Adipose tissue (tissue), 3 donors: Measurements from ENCODE around the gene B3GNT7. TPM values are rescaled to one million over a fixed set of nuclear protein-coding genes. Genes with fewer than 3 reads are reported as not detected.
"Not testable (repeated sequence)": the region's sequence is repeated elsewhere in the genome, so short reads cannot be mapped to it uniquely, and the experiment has no call there.

Experiments used
- H3K27ac ChIP-seq: one replicate; pipeline ENCODE4 v1.5.1; 2013; ENCODE audit warnings: low read depth, low read length
- WGBS, 3 donors: extraction: QIAGEN DNeasy Blood & Tissue Kit; methylation state at CpG; one replicate each; pipeline ENCODE4 v1.1.7; 2013; 5-methylcytosine and 5-hydroxymethylcytosine counted together
- polyA plus RNA-seq, 3 donors: library from polyadenylated mRNA; stranded (reverse); fragments of 200-250 nt; gene quantifications; one replicate each; pipeline ENCODE4 v1.2.3, GENCODE V29; 2013
- donor health status: healthy with polysubstance abuse.
- donor health status: Bipolar disorder and iron deficiency.
- donor health status: healthy.

B3GNT7 gene
- polyA plus RNA-seq, 3 donors = 1.1 to 4.5 (median 3.3) TPM

DNA sequence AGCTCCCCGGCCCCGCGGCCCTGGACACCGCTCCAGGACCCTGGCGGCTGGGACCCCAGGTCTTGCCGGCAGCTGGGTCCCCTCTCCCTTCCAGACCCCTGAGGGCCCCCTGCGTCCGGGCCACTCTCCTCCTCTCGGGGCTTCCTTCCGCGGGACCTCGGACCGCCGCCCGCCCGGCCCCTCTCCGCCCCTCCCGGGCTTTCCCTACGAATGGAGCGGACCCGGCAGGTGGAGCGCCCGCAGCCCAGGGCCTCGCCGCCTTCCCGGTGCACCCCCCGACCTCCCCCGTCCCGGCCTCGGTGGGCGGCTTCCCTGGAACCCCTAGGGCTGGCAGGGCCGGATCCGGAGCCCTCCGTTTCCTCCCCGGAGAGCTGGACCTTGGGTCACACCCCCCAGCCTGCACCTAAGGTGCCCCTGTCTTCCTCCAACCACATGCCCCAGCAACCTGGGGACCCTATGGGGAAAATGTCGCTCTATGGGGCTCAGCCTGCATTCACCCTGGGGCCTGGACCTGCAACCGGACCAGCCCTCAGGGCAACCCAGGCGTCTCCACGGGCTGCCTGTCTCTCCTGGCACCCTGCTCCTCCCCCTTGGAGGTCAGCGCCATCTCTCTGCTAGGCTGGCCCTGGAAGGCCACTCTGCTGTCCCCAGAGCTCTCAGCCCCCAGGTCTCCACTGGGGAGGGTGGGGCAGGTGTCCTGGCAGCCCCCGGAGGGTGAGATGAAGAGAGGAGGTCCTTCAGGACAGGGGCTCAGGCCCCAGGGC, 730 bp downstream of the B3GNT7 start:
- no peak overlapping the region for H3K27ac ChIP-seq
- WGBS, 3 donors = 11 to 18% (median 13%) methylated on average over 28 to 41 of the region's 41 CpGs

DNA sequence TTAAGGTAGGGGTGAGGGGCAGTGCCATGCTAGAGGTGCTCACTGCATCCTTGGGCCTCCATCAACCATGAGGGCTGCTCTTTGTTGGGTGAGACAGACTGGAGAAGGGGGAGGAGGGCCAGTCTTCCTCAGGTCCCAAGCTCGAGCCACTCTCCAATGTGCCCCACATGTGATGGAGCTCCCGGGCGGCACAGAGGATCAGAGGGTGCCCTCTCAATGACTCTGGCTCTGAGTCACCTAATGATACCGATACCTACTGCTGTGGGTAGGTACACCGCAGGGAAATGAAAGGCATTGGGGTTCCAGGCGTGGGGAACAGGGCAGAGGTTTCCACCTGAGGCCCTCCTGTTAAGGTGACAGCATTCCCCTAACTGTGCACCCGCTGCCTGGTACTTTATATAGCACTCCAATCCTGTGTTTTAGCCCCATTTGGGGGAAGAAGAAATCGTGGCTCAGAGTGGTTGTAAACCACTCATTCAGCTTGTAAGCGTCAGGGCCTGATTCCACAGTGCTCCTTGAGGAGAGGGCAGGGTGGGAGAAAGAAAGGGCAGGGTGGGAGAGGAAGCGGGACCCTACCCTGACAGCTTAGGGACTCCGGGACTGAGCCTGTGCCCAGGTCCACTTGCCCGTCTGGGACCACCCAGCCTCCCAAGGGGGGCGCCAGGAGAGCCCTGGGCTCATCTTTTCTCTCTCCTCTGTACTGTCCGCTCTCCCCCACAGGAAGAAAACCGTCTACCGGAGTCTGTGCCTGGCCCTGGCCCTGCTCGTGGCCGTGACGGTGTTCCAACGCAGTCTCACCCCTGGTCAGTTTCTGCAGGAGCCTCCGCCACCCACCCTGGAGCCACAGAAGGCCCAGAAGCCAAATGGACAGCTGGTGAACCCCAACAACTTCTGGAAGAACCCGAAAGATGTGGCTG, 1.8 kb downstream of the B3GNT7 start:
- no peak overlapping the region for H3K27ac ChIP-seq

DNA sequence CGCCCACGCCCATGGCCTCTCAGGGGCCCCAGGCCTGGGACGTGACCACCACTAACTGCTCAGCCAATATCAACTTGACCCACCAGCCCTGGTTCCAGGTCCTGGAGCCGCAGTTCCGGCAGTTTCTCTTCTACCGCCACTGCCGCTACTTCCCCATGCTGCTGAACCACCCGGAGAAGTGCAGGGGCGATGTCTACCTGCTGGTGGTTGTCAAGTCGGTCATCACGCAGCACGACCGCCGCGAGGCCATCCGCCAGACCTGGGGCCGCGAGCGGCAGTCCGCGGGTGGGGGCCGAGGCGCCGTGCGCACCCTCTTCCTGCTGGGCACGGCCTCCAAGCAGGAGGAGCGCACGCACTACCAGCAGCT, 2.4 kb downstream of the B3GNT7 start:
- WGBS, 3 donors = 96 to 98% (median 96%) methylated on average over 28 of the region's 28 CpGs
- no peak overlapping the region for H3K27ac ChIP-seq

More for the DNA sequence above, 1.8 kb downstream of the B3GNT7 start:
- WGBS, 3 donors = 88 to 91% (median 89%) methylated on average over 21 to 22 of the region's 22 CpGs

DNA sequence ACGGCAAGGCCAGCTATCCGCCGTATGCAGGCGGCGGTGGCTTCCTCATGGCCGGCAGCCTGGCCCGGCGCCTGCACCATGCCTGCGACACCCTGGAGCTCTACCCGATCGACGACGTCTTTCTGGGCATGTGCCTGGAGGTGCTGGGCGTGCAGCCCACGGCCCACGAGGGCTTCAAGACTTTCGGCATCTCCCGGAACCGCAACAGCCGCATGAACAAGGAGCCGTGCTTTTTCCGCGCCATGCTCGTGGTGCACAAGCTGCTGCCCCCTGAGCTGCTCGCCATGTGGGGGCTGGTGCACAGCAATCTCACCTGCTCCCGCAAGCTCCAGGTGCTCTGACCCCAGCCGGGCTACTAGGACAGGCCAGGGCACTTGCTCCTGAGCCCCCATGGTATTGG, 3.1 kb downstream of the B3GNT7 start:
- no peak overlapping the region for H3K27ac ChIP-seq
- WGBS, 3 donors = 94 to 95% (median 95%) methylated on average over 25 to 27 of the region's 27 CpGs

DNA sequence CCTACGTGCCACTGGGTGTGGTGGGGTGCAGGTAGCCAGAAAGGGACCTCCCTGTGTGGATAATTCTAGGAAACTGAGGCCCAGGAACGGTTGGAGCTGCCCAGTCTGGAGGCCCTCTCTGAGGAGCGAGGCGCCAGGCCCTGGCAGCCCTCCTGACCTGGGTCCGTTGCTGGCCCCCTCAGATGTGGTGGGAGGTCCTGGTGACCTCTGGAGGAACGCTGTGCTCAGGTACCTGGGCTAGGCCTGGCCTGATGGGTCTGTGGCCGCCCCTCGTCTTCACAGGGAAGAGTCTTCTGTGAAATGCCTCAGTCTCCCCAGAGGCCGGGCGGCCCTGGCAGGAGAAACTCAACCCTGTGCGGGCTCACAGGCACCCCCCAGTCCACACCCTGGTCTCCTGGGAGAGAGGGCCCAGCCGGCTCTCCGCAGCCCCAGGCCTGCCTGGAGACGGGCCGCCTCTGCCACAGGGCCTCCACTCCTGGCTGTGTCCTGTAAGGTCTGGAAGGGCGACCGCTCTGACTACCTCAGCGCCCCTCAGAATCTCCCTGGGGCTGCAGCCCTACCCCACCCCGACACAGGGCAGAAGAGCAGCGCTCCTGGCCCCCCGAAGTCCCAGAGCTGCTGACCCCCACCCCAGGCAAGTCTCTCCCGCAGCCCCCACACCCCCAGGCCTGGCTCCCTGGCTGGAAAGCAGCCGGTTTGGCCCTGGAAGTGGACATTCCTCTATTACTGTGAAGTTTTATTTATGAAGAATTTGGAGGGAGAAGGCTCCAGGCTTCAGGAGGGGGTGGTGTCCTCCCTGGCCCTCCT, 3.7 kb downstream of the B3GNT7 start:
- no peak overlapping the region for H3K27ac ChIP-seq
- 75 to 82% (median 76%) methylated on average over 21 to 23 of the region's 23 CpGs for WGBS, 3 donors

DNA sequence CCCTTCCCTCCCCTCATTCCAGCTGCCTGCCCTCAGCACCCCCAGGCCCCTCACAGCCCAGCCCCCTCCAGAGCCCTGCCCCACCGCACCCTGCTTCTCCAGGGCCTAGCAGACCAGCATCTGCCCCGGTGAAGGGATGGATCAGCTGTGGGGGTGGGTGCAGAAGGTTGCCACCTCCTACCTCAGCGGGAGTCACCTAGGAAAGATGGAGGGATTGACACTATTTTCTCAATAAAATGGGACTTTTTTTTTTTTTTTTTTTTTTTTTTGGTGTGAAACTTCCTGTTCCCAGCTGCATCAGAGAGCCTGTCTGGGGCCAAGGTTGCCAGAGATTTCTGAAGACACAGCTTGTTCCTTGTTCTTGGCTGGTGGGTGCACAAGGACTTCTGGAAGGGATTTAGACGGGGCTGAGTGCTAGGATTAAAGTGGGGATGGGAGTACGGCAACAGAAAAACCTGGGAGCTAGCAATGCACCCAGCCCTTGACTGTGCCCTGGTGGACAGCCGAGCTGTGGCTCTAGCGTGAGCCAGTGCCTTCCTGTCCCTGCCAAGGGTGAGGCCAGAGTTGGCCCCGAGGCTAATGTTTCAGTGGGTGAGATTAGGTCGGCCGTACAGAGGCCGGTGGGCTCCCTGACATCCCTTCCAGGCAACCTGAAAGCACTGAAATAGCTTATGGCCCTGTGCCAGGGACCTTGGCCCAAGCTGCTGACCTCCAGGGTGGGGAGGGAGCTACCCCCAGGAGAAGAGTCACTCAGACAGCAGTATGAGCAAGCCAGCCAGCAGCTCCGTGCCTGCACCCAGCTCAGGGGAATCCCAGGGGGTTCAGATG, 4.6 kb downstream of the B3GNT7 start:
- 21 to 48% (median 43%) methylated on average over 12 of the region's 12 CpGs for WGBS, 3 donors
- no peak overlapping the region for H3K27ac ChIP-seq

DNA sequence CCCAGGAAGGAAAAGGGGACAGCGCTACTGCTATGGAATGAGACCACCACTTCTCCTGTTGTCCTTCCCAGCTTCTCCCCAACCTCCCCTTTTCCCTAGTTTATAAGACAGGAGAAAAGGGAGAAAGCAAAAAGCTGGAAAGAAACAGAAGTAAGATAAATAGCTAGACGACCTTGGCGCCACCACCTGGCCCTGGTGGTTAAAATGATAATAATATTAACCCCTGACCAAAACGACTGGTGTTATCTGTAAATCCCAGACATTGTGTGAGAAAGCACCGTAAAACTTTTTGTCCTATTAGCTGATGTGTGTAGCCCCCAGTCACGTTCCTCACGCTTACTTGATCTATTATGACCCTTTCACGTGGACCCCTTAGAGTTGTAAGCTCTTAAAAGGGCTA, 5.2 kb downstream of the B3GNT7 start:
- not testable (repeated sequence) for H3K27ac ChIP-seq
- 24 to 42% (median 42%) methylated on average over 8 of the region's 8 CpGs for WGBS, 3 donors

DNA sequence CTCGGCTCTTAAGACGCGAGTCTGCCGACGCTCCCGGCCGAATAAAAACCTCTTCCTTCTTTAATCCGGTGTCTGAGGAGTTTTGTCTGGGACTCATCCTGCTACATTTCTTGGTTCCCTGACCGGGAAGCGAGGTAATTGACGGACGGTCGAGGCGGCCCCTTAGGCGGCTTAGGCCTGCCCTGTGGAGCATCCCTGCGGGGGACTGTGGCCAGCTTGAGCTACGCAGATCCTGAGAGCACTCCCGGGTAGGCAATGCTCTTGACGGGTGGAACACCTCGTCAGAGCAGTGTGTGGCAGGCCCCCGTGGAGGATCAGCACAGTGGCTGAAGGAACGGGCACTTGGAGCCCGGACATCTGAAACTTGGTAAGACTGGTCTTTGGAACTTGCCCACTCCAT, 5.6 kb downstream of the B3GNT7 start:
- H3K27ac ChIP-seq = not testable (repeated sequence)
- WGBS, 3 donors = 84 to 91% (median 86%) methylated on average over 23 of the region's 23 CpGs

DNA sequence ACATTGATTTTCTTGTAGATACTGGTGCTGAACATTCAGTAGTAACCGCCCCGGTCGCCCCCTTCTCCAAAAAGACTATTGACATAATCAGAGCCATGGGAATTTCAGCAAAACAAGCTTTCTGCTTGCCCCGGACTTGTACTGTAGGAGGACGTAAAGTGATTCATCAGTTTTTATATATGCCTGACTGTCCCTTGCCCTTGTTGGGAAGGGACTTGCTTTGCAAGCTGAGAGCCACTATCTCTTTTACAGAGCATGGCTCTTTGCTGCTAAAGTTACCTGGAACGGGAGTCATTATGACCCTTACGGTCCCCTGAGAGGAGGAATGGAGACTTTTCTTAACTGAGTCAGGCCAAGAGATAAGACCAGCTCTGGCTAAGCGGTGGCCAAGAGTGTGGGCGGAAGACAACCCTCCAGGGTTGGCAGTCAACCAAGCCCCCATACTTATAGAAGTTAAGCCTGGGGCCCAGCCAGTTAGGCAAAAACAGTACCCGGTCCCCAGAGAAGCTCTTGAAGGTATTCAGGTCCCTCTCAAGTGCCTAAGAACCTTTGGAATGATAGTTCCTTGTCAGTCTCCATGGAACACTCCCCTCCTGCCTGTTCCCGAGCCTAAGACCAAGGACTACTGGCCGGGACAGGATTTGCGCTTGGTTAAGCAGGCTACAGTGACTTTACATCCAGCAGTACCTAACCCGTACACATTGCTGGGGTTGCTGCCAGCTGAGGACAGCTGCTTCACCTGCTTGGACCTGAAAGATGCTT, 8.1 kb downstream of the B3GNT7 start:
- WGBS, 3 donors = 39 to 66% (median 59%) methylated on average over 14 of the region's 14 CpGs
- H3K27ac ChIP-seq = not testable (repeated sequence)

DNA sequence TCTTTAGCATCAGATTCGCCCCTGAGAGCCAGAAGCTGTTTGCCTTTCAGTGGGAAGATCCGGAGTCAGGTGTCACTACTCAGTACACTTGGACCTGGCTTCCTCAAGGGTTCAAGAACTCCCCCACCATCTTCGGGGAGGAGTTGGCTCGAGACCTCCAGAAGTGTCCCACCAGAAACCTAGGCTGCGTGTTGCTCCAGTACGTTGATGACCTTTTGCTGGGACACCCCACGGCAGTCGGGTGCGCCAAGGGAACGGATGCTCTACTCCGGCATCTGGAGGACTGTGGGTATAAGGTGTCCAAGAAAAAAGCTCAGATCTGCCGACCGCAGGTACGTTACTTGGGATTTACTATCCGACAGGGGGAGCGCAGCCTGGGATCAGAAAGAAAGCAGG, 8.7 kb downstream of the B3GNT7 start:
- WGBS, 3 donors = 91 to 95% (median 92%) methylated on average over 16 of the region's 16 CpGs
- H3K27ac ChIP-seq = not testable (repeated sequence)

DNA sequence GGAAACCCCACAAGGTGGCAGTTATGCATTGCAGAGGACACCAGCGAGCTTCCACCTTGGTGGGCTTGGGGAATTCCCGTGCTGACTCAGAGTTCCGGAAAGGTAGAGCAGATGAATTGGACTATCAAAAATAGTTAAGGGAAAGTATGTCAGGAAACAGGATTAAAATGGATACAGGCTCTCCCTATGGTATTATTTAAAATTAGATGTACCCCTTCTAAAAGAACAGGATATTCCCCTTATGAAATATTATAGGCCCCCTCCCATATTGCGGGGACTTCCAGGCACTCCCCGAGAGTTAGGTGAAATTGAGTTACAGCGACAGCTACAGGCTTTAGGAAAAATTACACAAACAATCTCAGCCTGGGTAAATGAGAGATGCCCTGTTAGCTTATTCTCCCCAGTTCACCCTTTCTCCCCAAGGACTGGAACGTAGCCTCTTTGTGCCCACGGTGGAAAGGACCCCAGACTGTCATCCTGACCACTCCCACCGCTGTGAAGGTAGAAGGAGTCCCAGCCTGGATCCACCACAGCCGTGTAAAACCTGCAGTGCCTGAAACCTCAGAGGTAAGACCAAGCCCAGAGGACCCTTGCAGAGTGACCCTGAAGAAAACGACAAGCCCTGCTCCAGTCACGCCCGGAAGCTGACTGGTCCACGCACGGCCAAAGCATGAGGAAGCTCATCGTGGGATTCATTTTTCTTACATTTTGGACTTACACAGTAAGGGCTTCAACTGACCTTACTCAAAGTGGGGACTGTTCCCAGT, 10.3 kb downstream of the B3GNT7 start:
- WGBS, 3 donors = 16 to 22% (median 18%) methylated on average over 16 of the region's 16 CpGs
- not testable (repeated sequence) for H3K27ac ChIP-seq

DNA sequence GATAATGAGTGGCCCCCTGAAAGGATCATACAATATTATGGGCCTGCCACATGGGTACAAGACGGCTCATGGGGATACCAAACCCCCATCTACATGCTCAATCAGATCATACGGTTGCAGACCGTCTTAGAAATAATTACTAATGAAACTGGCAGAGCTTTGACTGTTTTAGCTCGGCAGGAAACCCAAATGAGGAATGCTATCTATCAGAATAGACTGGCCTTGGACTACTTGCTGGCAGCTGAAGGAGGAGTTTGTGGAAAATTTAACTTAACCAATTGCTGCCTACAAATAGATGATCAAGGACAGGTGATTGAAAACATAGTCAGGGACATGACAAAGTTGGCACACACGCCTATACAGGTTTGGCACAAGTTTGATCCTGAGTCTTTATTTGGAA, 12.2 kb downstream of the B3GNT7 start:
- H3K27ac ChIP-seq = not testable (repeated sequence)
- WGBS, 3 donors = 33 to 76% (median 73%) methylated on average over 5 of the region's 5 CpGs

DNA sequence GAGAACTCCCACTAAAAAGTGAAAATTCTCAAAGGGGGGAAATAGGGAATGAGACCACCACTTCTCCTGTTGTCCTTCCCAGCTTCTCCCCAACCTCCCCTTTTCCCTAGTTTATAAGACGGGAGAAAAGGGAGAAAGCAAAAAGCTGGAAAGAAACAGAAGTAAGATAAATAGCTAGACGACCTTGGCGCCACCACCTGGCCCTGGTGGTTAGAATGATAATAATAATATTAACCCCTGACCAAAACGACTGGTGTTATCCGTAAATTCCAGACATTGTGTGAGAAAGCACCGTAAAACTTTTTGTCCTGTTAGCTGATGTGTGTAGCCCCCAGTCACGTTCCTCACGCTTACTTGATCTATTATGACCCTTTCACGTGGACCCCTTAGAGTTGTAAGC, 12.8 kb downstream of the B3GNT7 start:
- 49 to 85% (median 84%) methylated on average over 8 to 9 of the region's 9 CpGs for WGBS, 3 donors

DNA sequence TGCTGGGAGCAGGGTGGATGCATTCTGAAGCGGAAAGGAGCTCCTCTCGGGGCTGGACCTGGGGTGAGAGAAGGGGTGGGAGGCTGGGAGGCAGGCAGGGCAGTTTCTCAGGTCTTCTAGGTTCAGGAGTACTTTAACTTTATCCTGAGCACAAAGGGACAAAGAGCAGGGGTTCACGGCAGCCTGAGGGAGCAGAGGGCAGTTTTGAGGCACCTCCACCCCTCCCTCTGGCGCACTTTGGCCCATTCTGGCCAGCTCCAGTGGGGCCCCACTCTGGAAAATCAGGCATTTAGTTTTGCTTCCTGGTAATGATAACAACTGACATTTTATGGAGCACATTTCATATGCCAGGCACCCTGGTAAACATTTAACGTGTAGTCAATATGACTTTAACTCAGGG, 14.3 kb downstream of the B3GNT7 start:
- H3K27ac ChIP-seq = no peak overlapping the region
- 56 to 97% (median 92%) methylated on average over 5 of the region's 5 CpGs for WGBS, 3 donors

More for the DNA sequence above, 12.8 kb downstream of the B3GNT7 start:
- not testable (repeated sequence) for H3K27ac ChIP-seq

DNA sequence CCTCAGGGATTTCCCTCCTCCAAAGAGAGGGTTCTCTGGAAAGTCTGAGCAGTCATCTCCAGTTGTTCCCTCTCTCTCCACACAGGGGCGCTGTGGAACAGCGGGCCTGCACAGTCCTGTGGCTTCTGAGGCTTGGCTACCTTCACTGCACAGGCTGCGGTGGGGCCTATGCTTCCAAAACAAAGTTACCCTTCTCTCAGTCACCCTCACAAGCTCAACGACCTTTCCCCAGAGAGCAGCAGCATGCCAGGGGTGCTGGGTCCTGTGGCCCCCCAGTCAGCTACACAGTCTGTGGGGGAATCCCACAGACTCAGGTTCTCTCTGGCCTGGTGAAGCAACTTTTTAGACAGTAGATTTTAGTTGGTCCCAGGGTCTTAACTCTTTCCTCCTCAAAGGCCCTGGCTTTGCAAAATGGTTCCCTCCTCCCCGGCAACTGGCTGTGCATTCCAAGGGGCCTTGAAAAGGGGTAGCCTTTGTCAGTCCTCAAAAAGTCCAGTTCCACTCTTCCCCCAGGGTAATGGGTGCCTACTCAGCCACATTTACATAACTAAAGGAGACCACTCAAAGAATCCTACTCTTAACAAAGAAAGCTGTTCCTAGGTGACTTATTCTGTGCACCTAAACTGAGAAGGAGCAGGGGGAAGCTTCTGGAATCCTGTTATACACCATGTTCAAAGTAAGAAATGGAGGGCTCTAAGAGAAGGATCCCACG, 14.9 kb downstream of the B3GNT7 start:
- 72 to 88% (median 81%) methylated on average over 6 of the region's 6 CpGs for WGBS, 3 donors
- H3K27ac ChIP-seq = no peak overlapping the region

DNA sequence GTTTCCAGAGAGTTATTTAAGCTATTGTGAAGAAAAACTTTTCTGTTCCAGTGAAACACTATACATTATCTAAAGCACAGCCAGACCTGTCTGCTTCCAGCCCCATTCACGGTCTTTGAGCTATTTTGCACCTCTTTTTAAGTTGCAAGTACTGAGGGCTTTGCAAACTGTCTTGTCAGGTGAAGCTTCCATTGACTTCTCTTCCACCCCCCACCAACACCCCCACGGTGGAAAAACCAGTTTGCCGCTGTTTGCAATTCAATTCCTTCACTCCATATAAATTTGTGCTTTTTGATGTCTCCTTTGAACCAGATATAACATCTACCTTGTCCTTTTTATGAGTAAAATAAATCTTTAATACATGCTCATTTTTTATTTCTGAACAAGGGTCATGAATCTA, 15.7 kb downstream of the B3GNT7 start:
- WGBS, 3 donors = 69 to 77% (median 73%) methylated on average over 3 of the region's 3 CpGs
- no peak overlapping the region for H3K27ac ChIP-seq
